NCI-H2107 treated with DMSO at 0.1 percent for 48 hours (cell line): Measurements from ENCODE around the gene IL1RL2.

Experiments used
- DNase-seq: peaks from one replicate; lab custom pipeline; 2025; ENCODE audit not compliant: unreplicated experiment; lab: John Stamatoyannopoulos, UW

IL1RL2 gene

DNA sequence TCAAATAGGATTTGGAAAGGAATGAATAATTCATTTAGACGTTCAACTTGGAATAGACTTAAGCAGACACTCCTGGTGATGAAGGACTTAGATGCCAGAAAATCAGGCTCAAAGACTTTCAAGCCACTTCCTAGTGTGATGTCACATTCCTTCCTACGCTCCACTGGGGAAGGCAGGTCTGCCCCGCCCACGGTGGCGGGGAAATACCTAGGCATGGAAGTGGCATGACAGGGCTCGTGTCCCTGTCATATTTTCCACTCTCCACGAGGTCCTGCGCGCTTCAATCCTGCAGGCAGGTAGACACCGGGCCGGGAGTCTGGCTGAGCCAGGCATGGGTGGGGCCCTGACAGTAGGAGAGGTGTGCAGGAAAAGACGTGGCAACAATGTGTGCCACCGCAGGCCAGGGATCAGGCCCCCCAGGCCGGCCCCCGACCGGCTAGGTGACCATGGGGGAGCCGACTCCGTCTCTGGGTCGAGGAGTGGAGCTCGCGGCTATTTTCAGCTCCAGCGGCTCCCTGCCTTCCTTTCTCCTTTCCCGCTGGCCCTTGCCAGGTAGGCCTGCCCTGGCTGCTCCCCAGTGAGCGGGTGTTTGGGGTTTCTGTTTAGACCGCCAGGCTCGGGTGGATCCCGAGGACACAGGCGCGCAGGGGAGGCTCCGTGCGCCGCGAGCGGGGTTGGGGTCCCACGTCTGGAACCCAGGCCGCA lies at the start of gene IL1RL2:
IL1RL2 (plus strand) TSS at position 233 of the 705 bp plus-strand sequence. CDS start 845 bp downstream, outside the sequence.
- no peak for DNase-seq

DNA sequence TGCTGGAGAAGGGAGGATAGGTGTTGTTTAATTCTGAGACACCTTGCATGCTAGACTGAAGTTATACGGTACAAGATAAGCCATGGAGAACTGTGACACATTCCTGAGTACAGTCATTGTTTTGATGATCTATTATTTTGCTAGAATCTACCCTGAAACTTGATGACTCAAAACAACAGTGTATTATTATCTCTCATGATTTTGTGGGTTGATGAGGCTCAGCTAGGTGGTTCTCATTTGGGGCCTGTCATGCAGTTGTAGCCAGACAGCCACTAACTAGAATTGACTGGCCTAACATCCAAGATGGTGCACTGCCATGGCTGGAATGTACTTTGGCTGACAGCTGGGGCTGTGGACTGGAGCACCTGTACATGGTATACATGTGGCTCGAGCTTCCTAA lies 49.7 kb upstream of the IL1RL2 start:
- DNase-seq: no peak

DNA sequence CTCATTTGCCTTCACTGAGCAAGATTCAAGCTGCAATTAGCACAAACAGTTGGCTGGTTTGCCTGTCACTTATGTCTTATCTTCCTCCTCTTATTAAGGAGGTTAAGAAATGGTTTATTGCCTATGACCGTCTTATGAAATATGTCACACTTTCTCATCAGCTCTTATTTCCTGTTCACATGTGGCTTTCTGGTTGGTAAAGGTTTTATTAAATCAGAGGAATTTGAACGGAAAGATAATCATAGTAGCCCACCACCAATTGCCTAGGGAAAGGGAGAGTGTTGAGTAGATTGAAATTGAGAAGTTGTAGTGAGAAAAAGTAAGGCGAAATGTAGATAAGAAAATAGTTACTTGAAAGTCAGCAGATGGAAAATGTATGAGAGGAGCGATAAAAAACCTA lies 48.5 kb upstream of the IL1RL2 start:
- no peak for DNase-seq

DNA sequence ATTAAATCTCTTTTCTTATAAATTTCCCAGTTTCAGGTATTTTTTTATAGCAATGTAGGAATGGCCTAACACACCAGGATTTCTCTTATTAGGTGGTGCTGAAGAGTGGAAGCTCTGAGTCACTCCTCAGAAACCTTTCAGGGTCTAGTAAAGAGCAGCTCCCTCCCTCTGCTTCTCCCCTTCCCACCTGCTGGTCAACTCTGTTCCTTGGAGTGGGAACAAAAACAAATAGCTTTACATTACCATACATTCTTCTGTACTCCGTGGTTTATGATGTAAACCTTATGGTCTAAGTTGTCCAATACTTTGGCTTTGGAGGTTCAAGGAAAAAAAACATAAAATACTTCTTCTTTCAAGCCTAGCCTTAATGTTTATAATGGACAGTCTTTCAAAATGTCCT lies 47.0 kb upstream of the IL1RL2 start:
- no peak for DNase-seq

DNA sequence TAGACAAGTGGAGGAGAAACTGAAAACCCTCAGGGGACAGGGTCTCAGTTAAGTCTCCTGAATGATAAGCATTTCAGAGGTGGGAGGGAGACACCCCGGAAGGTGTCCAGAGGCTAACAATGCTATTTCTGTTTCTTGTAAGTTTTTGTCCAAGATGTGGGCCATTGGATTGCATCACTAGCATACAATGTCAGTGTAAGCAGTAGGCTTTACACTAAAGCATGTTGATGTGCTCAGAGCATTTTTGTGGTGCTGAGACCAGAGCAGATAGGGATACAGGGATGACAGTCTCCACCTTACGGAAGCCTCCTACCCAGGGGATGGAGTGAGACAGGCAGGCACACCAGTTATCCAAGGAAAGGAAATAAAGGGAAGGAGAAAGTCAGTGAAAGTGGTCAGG lies 46.4 kb upstream of the IL1RL2 start:
- no peak for DNase-seq

DNA sequence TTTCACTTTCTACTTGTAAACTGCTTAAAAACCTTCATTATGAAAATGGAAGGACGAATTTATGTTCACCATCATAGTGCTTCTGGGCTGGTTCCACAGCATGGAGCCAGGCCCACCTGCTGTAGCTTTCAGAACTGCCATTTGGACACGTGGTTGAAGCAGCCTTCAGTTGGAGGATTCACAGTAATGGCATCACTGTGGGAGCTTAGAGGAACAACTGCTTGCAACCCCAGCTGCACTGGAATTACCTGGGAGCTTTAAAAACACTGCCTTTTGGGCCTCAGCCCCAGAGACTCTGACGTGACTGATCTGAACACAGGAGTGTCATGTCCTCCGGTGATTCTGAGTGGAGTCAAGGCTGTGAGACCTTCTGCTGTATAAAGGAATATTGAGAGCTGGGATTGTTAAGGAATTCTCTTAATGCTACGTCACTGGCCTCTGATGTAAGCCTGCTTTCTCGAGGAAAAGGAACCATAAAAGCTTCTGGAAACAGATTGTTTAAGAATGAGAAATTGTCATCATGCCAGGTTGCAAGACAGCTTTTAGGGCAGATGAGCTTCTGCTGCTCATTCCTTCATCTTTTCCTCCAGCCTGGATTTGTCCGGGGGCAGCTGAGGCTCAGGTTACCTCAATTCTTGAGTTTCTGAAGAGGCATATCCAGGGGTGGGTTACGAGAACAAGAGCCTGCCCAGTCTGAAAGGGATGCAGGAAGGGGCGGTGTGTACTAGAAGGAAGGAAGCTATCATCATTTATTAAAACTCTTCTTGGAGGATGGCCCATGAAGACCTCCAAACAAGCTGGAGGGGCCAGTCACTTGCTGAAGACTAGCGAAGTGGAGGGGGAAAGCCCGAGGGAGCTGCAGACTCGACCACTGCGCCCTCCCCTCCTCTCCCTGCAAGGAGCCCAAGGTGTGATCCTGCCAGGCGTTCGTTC lies 45.5 kb upstream of the IL1RL2 start:
- no peak for DNase-seq

DNA sequence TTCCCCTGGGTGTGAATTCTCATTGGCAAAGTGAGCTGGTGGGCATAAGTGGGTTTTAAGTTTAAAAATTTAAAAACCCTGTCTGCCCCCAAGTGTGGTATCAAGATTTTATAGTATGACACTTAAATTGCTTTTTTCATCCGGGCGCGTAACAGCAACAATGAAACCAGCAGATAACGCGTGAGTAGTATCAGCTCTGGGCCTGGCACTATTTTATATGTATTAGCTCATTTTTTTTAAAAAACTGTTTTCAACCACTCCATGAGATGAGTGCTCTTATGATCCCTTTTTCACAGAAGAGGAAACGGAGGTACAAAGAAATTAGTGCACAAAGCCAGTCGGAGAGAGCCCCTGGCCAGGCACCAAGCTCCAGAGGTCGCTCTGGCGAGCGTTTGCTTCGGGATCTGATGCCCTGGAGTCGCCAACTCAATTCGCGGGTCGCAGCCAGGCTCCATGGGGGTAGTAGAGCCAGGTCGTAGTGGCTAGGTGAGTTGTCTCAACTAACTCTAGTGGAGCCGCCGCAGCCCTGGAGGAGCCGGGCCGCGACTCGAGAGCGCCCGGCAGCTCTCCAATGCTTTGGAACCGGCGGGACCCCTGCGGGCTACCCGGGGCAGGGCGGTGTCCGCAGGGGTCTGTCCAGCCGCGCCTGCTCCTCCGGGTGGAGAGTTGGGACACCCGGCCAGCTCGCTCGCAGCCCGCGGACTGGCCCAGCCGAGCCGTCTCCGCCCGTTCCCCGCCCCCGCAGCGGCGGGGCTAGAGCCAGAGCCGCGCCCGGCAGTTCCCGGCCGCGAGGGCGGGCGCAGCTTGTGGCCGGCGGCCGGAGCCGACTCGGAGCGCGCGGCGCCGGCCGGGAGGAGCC lies 44.6 kb upstream of the IL1RL2 start, which contains the start of gene IL1R1:
IL1R1 (plus strand) TSS at position 777 of the 859 bp plus-strand sequence. CDS start 14,979 bp downstream, outside the sequence.
- DNase-seq: no peak

DNA sequence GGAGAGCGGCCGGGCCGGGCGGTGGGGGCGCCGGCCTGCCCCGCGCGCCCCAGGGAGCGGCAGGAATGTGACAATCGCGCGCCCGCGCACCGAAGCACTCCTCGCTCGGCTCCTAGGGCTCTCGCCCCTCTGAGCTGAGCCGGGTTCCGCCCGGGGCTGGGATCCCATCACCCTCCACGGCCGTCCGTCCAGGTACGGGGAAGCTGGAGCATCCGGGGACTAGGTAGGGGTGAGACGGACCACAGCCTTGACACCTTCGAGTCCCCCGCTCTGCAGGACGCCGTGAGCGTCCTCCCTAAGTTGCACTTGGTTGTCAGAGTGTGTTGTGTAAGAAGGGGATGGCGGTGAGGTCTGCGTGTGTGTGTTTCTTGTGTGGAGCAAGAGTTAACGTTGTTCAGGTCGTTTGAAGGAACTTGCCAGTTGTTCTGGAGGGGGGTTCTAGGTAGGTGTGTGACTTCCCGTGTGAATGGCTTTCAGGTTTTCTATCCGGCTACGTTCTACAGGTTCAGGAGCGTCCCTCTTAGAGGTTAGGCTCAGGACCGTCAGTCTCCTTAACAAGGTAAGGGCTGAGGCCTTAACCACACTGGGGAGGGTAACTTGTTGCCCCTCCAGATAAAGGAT lies 43.9 kb upstream of the IL1RL2 start:
- DNase-seq: no peak

DNA sequence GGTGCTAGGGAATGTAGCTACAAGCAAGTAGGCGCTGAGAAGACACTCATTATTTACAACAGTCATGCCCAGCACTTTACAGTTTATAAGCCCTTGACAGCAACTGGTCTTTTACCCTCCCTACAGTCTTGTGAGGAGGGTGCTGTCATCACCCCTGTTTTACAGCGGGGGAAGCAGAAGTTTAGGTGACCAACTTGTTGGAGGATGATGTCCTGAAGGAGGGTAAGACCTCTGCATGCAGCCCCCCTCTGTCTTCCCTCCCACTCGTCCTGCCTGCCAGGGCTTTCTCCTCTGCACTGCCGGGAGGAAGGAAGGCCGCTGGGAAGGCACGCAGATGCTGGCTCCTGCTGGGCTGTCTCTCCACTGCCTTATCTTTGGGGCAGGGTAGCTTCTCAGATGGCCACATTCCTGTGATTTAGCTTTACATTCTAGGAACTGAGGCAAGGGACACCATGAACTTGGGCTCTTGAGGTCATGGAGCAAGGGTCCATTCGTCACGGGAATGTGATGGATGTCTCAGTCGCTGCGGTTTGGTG lies 43.3 kb upstream of the IL1RL2 start:
- no peak for DNase-seq

DNA sequence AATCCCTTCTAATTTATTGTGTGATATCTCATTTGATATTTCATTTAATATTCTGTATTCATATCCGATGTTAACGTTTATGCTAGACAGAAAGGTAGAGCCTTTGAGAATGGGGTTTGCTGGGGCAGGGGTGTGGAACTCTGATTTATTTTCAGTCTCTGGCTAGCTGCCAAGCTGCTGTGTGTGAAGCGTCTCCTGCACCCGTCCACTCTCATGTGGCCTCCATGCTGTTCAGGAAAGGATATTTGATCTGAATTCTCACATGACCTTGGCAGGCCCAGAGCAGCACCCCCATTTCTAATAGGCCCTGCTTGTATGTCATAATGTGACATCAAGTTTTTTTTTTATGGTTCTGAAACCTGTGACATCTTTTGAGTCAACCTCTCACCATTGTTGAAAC lies 42.7 kb upstream of the IL1RL2 start:
- no peak for DNase-seq

DNA sequence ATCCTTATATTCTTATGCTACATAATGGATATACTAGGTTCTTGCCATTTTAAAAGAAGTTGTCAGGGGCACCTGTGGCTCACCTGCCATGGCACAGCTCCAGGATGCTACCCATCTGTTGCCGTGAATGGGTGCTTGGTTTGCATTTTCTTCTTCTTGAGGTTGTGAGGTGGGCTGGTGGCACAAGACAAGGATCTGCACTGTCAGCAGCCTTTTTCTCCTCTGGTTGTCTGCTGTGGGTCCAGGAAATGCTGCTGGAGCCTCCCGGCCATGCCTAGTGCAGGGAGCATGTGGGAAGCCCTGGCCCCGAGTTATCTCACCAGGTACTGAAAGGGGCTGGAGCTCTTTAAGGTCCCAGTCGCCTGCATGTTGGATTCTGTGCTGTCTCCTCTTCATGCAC lies 41.7 kb upstream of the IL1RL2 start:
- no peak for DNase-seq

DNA sequence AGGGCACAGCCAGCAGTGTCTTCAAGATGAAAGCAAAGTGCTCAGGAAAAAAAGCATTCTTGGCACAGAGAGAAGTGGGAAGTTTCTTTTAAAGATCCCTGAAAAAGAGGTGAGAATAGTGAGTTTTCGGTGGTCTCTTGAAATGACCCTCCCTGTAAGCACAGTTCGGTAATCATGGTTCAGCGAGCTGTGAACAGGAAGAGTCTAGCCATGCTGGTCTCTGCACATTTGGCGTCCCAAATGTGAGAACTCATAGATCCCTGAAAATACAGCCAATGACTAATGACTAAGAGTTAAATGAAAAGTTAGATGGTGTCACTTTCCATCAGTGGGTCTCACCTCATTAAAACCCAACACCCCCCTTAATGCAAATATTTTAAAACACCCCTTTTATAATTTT lies 40.9 kb upstream of the IL1RL2 start:
- DNase-seq: no peak

DNA sequence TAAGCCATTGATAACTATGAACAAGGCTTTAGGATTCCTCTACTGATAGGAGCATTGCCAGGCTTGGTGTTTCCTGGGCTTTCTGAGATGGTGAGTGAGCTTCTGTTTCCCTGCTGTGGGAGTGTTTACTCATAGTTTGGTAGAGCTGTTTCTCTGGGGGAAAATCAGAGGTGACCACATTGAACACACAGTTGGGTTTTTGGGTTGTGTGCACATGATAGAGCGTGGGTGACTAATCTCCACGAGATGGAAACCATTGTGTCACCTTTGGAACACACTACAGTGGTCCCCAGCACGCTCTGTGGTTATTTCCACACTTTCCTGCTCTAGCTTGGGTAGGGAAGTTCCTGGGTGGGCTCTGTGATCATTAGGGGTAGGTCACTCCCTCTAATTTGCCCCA lies 38.9 kb upstream of the IL1RL2 start:
- no peak for DNase-seq

DNA sequence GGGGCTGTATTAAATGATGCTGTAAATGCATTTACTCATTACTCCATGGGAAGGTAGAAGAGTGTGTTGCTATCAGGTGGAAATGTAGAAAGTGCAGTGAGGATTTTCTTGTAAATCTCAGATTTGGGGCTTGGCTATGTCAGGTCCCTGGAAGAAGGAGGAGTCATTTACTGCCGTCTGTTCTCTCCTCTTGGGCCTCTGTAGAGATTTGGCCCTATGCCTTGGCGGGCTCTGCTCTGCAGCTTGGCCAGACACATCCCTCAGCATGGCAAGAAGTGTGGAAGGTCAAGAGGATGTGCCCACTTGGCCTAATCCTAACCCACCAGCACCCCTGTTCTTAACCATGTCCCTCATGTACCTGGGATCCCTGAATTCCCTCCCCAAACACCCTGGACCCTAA lies 37.6 kb upstream of the IL1RL2 start:
- DNase-seq: no peak

DNA sequence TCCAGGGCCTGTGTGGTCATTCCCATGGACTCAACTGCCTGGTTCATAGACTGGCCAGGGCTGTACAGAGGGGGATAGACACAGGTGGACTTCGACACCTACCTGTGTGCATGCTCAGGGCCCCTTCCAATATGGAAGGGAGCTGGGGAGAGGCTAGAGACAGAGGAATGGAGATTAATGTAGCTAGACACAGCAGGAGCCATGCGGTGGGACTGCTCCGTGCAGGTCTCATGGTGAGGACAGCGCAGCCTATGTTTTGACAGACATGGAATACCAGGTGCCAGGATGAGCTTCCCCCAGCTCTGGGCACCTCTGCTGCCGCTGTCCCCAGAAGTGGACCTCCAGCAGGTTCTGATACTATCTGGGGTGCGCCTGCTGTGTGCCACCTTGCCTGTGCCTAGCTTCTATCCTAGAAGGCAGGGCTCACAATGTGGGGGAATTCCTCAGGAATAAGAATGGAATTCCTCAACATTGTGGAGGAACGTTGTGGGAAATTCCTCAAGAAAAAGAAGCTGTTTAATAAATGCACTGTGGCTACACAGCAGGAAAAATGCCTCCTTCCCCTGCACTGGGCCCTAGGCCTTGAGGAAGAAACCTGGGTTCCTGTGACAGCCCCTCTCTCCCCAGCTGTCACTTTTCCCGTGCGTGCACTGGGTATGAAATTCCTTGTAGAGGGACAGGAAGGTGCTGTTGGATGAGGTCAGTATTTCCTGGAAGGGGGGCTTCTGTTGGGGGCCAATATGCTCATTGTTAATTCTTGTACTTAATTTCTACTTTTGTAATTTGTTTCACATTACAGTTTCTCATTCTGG lies 37.0 kb upstream of the IL1RL2 start:
- DNase-seq: no peak

DNA sequence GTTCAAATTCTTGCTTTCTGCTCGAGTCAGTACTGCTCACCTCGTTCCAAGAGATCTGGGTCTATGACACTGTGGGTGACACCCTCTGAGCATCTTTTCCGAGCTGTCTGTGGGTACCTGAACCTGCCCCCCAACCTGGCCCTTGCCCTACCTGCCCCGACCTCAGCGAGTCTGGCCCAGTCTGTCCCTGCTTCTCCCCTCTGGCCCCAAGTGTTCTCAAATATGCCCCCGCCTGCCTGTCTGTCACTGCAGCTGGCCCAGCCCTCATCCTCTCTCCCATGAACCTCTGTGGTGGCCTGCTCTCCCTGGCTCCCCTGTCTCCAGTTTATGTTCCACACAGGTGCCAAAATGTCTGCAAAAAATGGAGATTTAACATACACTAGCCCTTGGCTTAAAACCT lies 32.5 kb upstream of the IL1RL2 start:
- no peak for DNase-seq

DNA sequence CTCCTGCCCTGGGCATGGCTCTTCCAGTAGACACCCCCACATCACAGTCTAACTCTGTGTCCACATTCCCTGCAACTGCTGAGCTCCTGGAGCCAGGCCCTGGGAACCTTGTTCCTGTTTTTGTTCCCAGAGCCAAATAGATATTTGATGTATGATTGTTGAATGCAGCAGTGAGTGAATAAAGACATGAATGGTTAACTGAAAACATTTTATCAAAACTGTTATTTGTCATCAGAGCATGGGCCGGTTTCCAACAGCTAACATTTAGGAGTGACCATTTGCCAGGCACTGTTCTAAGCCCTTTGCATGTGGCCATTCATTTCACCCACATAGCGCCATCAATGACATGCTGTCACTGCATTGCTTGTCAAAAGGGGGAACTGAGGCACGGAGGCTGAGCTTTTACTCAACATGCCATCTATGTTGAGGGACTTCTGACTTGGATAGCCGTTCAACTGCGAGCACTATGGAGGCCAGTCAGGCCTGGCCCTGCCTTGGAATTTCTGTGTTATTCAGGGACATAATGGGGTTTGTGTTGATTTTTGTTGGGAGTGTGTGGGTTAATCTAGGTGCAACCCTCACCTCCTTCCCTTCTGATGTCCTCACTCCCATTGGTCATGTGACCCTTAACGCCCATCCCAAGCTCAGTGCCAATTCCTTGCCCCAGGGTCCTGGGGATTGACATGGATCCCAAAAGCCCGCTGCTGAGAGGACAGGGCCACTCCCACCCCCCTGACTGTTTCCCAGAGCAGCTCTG lies 31.7 kb upstream of the IL1RL2 start:
- no peak for DNase-seq

DNA sequence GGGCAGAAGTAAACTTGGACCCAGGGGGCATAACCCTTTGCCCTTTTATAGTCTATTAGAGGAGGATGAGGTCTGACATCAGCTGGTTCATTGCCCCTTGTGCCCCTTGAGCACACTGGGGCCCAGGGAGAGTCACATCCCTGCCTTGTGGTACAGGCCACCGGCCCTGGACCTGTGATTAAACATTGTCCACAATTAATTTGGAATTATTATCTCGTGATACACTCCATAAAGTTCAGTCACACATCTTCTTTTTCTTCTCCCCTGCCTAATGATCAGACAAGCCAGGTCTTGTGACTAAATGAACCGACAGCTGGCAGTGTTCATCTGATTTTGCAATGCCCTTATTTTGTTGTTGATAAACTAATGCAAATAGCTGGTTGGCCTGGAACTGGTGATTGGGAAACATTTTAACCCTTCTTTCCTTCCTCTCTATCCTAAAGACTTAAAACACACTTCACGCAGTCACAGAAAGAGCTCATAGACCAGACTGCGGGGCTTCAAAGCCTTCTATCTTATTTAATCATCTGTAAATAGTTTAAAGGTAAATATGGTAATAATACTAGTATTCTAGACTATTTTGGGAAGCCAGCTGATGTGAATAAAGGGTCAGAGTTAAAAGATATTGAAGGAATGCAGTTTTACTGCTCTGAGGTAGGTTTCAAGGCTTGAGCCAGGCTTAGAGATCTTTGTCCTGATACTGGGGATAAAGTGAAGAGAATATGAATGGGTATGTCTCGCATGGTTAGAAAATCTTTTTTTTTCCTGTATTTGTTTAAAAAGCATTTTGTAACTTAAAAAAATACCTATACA lies 30.9 kb upstream of the IL1RL2 start:
- no peak for DNase-seq
